Activated CD8-positive, alpha-beta memory T cell treated with anti-CD3 and anti-CD28 coated beads, Interleukin-2, amount 10 ng/mL, durations not matched to agents 7 days and 5 days (primary cell): ENCODE results near the gene GLIPR2. TPM values are rescaled to one million over a fixed set of nuclear protein-coding genes. Genes with fewer than 3 reads are reported as not detected.
"Not testable (repeated sequence)": the region's sequence is repeated elsewhere in the genome, so short reads cannot be mapped to it uniquely, and the experiment has no call there.

ENCODE experiments used
- ATAC-seq: fragments of 150-1000 bp; cut with Tn5 transposase; one replicate; pipeline ENCODE4 v1.10.0; 2021; ENCODE audit warnings: moderate library complexity
- CTCF ChIA-PET: fragments of 350-600 bp; sonication (Branson Sonifier 250); formaldehyde crosslinking; loops from one replicate; lab custom pipeline; 2021; ENCODE audit warnings: antibody characterized with exemption; lab: Charles Lee
- DNase-seq: peaks from one replicate; pipeline ENCODE4 v3.0.0-alpha.2; 2020
- H3K27ac Mint-ChIP-seq: one replicate; pipeline ENCODE4 v1.8.0; 2021; ENCODE audit warnings: mild to moderate bottlenecking, mixed read lengths
- H3K27me3 Mint-ChIP-seq: one replicate; pipeline ENCODE4 v1.8.0; 2021; ENCODE audit warnings: mixed read lengths
- H3K36me3 Mint-ChIP-seq: one replicate; pipeline ENCODE4 v1.8.0; 2021; ENCODE audit warnings: mild to moderate bottlenecking, mixed read lengths
- H3K4me1 Mint-ChIP-seq: one replicate; pipeline ENCODE4 v1.8.0; 2021; ENCODE audit warnings: mixed read lengths
- H3K4me3 Mint-ChIP-seq: one replicate; pipeline ENCODE4 v1.8.0; 2021; ENCODE audit warnings: mild to moderate bottlenecking, moderate library complexity, mixed read lengths
- H3K9me3 Mint-ChIP-seq: one replicate; pipeline ENCODE4 v1.8.0; 2022; ENCODE audit warnings: low read depth, mixed read lengths
- total RNA-seq, 2 experiments: library from RNA; stranded (reverse); gene quantifications; one replicate each; pipeline ENCODE4 v1.2.3, GENCODE V29; 2021

The GLIPR2 gene
- total RNA-seq, 2 experiments from 2014 or later = 28.4 to 49.8 TPM

DNA sequence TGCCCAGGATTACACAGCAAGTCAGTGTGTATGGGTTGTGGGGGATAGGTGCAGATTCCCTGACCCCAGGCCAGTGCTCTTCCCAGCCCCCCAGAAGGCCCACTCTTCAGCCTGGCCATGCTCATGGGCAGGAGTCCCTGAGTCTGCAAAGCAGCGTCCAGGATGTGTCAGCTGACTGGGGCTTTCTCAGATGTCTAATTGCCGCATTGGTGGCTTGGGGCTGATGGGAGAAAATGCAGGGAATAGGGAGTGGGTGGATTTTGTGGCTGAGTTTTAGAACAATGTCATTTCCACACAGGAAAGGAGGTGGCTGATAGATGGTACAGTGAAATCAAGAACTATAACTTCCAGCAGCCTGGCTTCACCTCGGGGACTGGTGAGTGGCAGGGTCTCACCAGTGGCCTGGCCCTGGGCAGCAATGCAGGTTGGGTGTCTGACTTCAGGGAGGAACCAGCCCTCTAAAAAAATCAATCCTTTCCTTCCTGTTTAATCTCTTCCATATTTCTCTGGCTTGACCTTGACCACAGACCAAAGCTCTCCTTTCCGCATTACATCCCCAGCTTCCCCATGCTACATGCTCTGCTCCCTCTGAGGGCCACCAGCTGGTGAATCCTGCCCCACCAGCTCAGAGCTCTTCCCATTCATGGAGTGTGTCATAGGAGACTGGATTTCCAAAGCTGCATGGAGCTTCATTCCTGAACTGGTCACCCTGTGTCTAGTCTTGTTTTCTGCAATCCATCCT is 14.2 kb downstream of the GLIPR2 start:
- H3K4me1 Mint-ChIP-seq = peaks cover 75% of the 10 kb centered on the region
- H3K27me3 Mint-ChIP-seq = no peaks in the 10 kb centered on the region
- DNase-seq (no peak), ATAC-seq (no peak)
- peaks cover 56% of the 10 kb centered on the region for H3K36me3 Mint-ChIP-seq
- peak overlapping the region; percentile 33 for H3K4me3 Mint-ChIP-seq
- CTCF ChIA-PET = interaction anchor here (1.3 to 6.8 kb wide), 5 partner anchors 9 to 48 kb away, joined by 4 to 49 read pairs (median 6); partner anchors contain the start of gene GLIPR2
- peaks cover 6% of the 10 kb centered on the region for H3K9me3 Mint-ChIP-seq
- H3K27ac Mint-ChIP-seq = peak overlapping the region; percentile 95

DNA sequence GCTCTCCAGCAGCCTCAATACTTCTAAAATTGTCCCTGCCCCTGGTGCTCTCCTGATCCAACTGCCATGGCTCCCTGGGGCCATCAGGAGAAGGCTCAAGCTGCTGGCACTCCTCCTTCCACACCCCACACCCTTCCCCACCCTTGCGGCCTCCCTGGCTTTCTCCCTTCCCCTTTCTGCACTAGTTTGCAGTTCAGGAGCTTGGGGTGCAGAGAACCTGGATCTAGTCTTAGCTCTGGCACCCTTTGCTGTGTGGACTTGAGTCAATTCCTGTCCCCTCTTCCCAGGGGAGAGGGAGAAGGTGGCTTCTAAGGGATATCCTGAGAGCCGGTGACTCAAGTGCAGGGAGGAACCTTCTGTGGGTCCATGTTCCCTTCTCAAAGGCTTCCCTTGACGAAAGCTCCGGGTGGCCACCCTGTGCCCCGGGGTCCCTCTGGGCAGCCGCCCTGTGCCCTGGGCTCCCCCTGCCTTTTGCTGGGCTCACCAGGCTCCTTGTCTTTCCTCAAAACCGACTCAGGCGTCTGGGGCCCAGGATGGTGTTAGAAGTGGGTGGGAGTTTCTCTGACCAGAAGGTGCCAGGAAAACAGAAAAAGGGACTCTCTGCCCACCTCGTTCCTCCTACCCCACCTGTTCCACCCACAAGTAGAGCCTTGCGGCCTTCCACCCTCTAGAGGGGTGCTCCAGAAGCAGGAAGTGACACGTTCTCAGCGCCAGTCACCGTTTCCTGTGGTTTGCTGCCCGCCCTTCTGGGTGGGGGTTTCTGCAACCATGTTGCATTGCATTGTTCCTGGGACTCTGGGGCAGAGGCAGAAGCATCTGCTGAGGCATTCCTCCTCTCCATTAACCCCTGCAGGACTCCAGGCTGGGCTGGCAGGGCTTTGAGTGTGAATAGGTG is 15.0 kb downstream of the GLIPR2 start:
- H3K27me3 Mint-ChIP-seq = no peaks in the 10 kb centered on the region
- ATAC-seq (peak; percentile 91), DNase-seq (peak; percentile 96)
- no peaks in the 10 kb centered on the region for H3K9me3 Mint-ChIP-seq
- CTCF ChIA-PET = interaction anchor here (0.7 to 6.8 kb wide), 11 partner anchors 10 to 199 kb away, joined by 3 to 49 read pairs (median 5); partner anchors contain the start of genes CLTA and GLIPR2
- H3K36me3 Mint-ChIP-seq = peaks cover 56% of the 10 kb centered on the region
- H3K4me3 Mint-ChIP-seq = peak overlapping the region; percentile 67
- peaks cover 69% of the 10 kb centered on the region for H3K4me1 Mint-ChIP-seq
- peak overlapping the region; percentile 95 for H3K27ac Mint-ChIP-seq

DNA sequence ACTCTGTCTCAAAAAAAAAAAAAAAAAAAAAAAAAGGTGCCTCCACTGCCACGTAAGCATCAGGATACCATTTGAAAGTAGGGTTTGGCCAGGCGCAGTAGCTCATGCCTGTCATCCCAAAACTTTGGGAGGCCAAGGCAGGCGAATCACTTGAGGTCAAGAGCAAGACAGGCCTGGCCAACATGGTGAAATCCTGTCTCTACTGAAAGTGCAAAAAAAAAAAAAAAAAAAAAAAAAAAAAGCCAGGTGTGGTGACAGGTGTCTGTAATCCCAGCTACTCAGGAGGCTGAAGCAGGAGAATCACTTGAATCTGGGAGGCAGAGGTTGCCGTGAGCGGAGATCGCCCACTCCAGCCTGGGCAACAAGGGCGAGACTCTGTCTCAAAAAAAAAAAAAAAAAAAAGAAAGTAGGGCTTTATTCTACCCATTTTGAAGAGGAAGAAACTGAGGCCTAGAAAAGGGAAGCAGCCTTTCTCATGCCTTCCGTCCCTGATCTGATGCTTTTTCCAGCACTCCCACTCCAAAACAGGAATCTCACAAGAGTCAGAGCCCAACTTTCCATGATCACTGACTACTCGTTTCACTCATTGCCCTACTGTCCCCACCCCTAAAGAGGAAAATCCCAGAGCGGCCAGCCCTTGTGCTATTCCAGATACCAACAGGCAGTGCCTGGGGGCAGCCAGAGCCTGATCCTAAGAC is 16.4 kb downstream of the GLIPR2 start:
- Mint-ChIP-seq H3K27ac (peak overlapping the region; percentile 16), H3K27me3 (no peaks in the 10 kb centered on the region), H3K36me3 (peaks cover 51% of the 10 kb centered on the region), H3K9me3 (no peaks in the 10 kb centered on the region), H3K4me1 (peaks cover 58% of the 10 kb centered on the region), H3K4me3 (no peak overlapping the region)
- no peak for DNase-seq
- no peak for ATAC-seq
- CTCF ChIA-PET = interaction anchor here (0.5 to 6.8 kb wide), 10 partner anchors 12 to 198 kb away, joined by 3 to 49 read pairs (median 4); partner anchors contain the start of genes CLTA, GLIPR2 and RECK

DNA sequence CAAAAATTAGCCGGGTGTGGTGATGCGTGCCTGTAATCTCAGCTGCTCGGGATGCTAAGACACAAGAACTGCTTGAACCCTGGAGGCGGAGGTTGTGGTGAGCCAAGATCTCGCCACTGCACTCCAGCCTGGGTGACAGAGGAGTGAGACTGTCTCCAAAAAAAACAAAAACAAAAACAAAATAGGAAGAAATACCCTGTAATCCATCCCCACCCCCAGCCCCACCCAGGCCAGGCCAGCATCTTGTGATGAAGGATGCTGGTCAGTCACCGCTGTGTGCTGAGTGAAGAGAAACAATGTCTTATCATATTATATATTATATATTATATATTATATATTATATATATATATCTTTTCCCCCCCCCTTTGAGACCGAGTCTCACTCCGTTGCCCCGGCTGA is 17.2 kb downstream of the GLIPR2 start:
- no peaks in the 10 kb centered on the region for H3K27me3 Mint-ChIP-seq
- peaks cover 57% of the 10 kb centered on the region for H3K36me3 Mint-ChIP-seq
- H3K4me3 Mint-ChIP-seq = no peak overlapping the region
- peaks cover 51% of the 10 kb centered on the region for H3K4me1 Mint-ChIP-seq
- H3K9me3 Mint-ChIP-seq = no peaks in the 10 kb centered on the region
- CTCF ChIA-PET = interaction anchor here (0.5 to 5.2 kb wide), 5 partner anchors 11 to 117 kb away, joined by 3 to 33 read pairs (median 8); partner anchors contain the start of genes GLIPR2 and RECK
- no peak overlapping the region for H3K27ac Mint-ChIP-seq
- no peak for ATAC-seq
- DNase-seq = no peak

DNA sequence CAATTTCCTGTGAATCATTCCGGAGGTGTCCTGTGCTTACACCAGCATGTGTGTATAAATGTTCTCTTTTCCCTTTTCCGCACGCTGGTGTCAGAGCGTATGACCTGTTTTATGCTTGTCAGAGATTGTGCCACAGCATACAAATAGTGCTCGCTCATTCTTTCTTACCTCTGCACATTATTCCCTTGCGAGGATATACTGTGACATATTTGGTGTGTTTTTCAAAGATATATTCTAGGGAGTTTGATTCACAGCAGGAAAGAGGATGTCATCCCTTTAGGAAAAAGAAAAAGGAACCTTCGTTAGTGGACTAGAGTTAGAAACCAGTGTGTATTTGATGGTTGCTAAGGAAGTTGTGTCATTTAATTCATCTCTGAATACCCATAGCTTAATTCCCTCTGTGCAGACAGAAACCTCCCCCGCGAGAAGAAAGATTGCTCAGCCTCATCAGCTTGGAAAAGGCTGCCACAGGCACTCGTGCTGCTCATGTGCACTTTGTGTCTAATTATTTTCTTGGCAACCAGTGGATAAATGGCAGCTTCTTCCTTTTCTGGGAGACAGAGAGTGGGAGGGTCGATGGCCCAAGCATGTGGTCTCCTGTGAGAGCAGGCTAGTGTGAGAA is 17.9 kb downstream of the GLIPR2 start:
- Mint-ChIP-seq H3K27me3 (no peaks in the 10 kb centered on the region), H3K27ac (no peak overlapping the region), H3K9me3 (no peaks in the 10 kb centered on the region), H3K36me3 (peaks cover 61% of the 10 kb centered on the region), H3K4me3 (no peak overlapping the region), H3K4me1 (peaks cover 45% of the 10 kb centered on the region)
- CTCF ChIA-PET = interaction anchor here (0.8 to 5.2 kb wide), 5 partner anchors 11 to 51 kb away, joined by 3 to 33 read pairs (median 8); partner anchors contain the start of gene GLIPR2
- ATAC-seq = no peak
- no peak for DNase-seq

DNA sequence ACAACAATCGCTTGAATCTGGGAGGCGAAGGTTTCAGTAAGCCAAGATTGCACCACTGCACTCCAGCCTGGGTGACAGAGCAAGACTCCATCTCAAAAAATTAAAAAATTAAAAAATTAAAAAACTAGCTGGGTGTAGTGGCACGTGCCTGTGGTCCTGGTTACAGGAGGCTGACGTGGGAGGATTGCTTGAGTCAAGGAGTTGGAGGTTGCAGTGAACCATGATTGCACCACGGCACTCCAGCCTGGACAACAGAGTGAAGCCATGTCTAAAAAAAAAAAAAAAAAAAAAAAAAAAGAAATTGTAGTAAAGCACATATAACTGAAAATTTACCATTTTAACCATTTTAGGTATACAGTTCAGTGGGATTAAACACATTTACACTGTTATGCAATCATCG is 19.6 kb downstream of the GLIPR2 start:
- CTCF ChIA-PET = interaction anchor here (1.2 to 5.2 kb wide), 3 partner anchors 9 to 53 kb away, joined by 4 to 33 read pairs (median 5); no protein-coding TSS in a partner anchor
- no peak for DNase-seq
- H3K4me1 Mint-ChIP-seq = peaks cover 29% of the 10 kb centered on the region
- no peak overlapping the region for H3K27ac Mint-ChIP-seq
- ATAC-seq = no peak
- no peaks in the 10 kb centered on the region for H3K9me3 Mint-ChIP-seq
- peaks cover 54% of the 10 kb centered on the region for H3K36me3 Mint-ChIP-seq
- H3K27me3 Mint-ChIP-seq = no peaks in the 10 kb centered on the region
- no peak overlapping the region for H3K4me3 Mint-ChIP-seq

DNA sequence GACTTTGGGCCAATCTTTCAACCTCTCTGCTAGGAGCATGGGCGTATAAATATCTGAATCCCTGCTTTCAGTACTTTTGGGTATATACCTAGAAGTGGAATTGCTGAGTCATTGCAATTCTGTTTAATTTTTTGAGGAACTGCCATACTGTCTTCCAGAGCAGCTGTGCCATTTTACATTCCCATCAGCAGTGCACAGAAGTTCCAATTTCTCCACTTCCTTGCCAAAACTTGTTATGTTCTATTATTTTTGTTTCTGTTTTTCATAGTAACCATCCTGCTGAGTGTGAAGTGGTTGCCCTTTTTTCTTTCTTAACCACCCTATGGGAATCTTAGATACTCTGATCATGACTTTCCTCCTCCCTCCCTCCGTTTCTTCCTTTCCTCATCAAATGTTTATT is 21.6 kb downstream of the GLIPR2 start:
- no peak overlapping the region for H3K27ac Mint-ChIP-seq
- no peak overlapping the region for H3K4me3 Mint-ChIP-seq
- peaks cover 44% of the 10 kb centered on the region for H3K36me3 Mint-ChIP-seq
- peaks cover 13% of the 10 kb centered on the region for H3K4me1 Mint-ChIP-seq
- ATAC-seq (no peak), DNase-seq (no peak)
- H3K27me3 Mint-ChIP-seq = no peaks in the 10 kb centered on the region
- H3K9me3 Mint-ChIP-seq = no peaks in the 10 kb centered on the region
- CTCF ChIA-PET = interaction anchor here (1.1 to 5.2 kb wide), 3 partner anchors 7 to 55 kb away, joined by 4 to 33 read pairs (median 5); no protein-coding TSS in a partner anchor

DNA sequence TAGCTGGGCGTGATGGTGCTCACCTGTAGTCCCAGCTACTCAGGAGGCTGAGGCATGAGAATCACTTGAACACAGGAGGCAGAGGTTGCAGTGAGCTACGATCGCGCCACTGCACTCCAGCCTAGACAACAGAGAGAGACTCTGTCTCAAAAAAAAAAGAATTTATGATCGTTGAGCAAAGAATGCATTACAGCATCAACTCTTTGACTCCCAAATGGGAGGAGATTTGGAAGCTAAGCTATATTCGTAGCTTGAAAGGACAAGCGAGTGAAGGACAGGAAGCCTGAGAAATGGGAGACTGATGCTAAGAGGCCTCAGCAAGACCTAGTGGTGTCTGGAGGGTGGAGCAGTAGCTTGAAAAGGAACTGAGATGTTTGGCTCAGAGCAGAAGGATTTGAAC is 22.4 kb downstream of the GLIPR2 start:
- Mint-ChIP-seq H3K27me3 (no peaks in the 10 kb centered on the region), H3K4me1 (peaks cover 9% of the 10 kb centered on the region), H3K36me3 (peaks cover 40% of the 10 kb centered on the region), H3K4me3 (no peak overlapping the region), H3K27ac (no peak overlapping the region), H3K9me3 (no peaks in the 10 kb centered on the region)
- CTCF ChIA-PET = interaction anchor here (0.8 to 1.3 kb wide), 3 partner anchors 55 to 136 kb away, joined by 3 to 4 read pairs (median 3); no protein-coding TSS in a partner anchor
- ATAC-seq (no peak), DNase-seq (no peak)

DNA sequence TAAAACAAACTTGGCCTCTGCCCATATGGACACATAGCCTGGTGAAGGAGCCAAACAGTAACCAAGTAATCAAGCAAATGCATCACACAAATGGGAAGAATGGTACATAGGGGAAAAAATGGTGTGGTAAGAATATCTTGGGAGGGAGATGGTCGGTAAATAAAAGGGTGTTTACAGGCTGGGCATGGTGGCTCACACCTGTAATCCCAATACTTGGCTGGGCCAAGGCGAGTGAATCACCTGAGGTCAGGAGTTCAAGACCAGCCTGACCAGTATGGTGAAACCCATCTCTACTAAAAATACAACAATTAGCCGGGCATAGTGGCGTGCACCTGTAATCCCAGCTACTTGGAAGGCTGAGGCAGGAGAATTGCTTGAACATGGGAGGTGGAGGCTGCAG is 23.0 kb downstream of the GLIPR2 start:
- H3K27ac Mint-ChIP-seq = not testable (repeated sequence)

DNA sequence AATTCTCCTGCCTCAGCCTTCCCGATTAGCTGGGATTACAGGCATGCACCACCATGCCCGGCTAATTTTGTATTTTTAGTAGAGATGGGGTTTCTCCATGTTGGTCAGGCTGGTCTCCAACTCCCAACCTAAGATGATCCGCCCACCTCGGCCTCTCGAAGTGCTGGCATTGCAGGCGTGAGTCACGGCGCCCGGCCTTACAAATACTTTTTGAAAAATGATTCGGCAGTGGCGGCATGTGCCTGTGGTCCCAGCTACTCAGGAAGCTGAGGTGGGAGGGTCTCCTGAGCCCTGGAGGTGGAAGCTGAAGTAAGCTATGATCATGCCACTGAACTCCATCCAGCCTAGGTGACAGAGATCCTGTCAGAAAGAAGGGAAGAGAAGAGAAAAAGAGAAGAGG is 23.6 kb downstream of the GLIPR2 start:
- H3K27ac Mint-ChIP-seq, DNase-seq, H3K27me3 Mint-ChIP-seq, H3K4me3 Mint-ChIP-seq, ATAC-seq, H3K9me3 Mint-ChIP-seq, H3K4me1 Mint-ChIP-seq: not testable (repeated sequence)
- CTCF ChIA-PET = interaction anchor here (1.2 kb wide), 1 partner anchor 55 kb away, joined by 3 read pairs; no protein-coding TSS in a partner anchor
- peaks cover 31% of the 10 kb centered on the region for H3K36me3 Mint-ChIP-seq

More for the DNA sequence above, 23.0 kb downstream of the GLIPR2 start:
- not testable (repeated sequence) for DNase-seq, ATAC-seq, H3K27me3 Mint-ChIP-seq, H3K9me3 Mint-ChIP-seq, H3K4me3 Mint-ChIP-seq, H3K4me1 Mint-ChIP-seq
- CTCF ChIA-PET = interaction anchor here (0.9 to 1.3 kb wide), 2 partner anchors 56 to 57 kb away, joined by 3 to 4 read pairs; no protein-coding TSS in a partner anchor
- H3K36me3 Mint-ChIP-seq = peaks cover 35% of the 10 kb centered on the region

DNA sequence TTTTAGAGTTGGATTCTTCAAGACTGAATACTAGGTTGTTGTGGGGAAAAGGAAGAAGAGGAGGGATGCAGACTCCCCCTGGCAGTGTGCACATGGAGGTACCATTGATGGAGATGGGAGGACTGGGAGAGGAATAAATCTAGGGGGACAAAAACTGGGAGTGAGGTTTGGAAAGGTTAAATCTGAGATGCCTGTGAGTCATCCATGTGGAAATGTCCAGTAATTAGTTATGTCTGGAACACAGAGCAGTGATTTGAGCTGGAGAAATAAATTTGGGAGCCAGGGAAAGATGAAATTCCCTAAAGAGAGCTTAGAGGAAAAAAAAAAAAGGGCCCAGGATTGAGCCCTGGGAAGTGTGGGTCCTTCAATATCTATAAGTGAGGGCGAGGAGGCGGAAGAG is 24.7 kb downstream of the GLIPR2 start:
- CTCF ChIA-PET = interaction anchor here (1.2 kb wide), 1 partner anchor 56 kb away, joined by 3 read pairs; no protein-coding TSS in a partner anchor
- Mint-ChIP-seq H3K9me3 (no peaks in the 10 kb centered on the region), H3K27ac (no peak overlapping the region), H3K4me1 (peaks cover 4% of the 10 kb centered on the region), H3K27me3 (peaks cover 5% of the 10 kb centered on the region), H3K4me3 (no peak overlapping the region), H3K36me3 (peaks cover 24% of the 10 kb centered on the region)
- ATAC-seq = no peak
- DNase-seq = no peak

DNA sequence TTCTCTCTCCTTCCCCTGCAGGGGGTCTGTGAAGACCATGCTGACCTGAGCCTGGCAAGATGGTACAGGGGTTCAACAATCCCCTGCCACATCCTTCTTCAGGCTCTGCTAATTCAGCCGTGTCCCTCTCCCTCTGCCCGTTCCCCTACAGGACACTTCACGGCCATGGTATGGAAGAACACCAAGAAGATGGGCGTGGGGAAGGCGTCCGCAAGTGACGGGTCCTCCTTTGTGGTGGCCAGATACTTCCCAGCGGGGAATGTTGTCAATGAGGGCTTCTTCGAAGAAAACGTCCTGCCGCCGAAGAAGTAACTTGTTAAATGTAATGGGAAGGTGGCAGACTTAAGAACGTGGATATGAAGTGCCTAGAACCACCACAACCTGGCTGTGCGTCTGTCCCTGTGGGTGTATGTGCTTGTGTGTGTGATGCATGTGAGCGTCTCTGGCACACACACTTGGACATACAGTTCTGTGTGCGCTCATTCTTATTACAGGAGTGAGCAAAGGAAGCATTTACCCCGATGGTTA is 25.7 kb downstream of the GLIPR2 start:
- CTCF ChIA-PET = interaction anchor here (1.8 to 9.6 kb wide), 2 partner anchors 11 to 59 kb away, joined by 5 to 295 read pairs; no protein-coding TSS in a partner anchor
- no peak overlapping the region for H3K4me3 Mint-ChIP-seq
- peaks cover 7% of the 10 kb centered on the region for H3K27me3 Mint-ChIP-seq
- no peak overlapping the region for H3K27ac Mint-ChIP-seq
- H3K9me3 Mint-ChIP-seq = no peaks in the 10 kb centered on the region
- DNase-seq (no peak), ATAC-seq (no peak)
- H3K4me1 Mint-ChIP-seq = peaks cover 6% of the 10 kb centered on the region
- H3K36me3 Mint-ChIP-seq = peaks cover 18% of the 10 kb centered on the region
